ENCODE data around the gene BMPR1B. TPM values are rescaled to one million over a fixed set of nuclear protein-coding genes. Genes with fewer than 3 reads are reported as not detected.

BMPR1B gene
- total RNA-seq, 2 experiments from 2014 or later = not detected

DNA sequence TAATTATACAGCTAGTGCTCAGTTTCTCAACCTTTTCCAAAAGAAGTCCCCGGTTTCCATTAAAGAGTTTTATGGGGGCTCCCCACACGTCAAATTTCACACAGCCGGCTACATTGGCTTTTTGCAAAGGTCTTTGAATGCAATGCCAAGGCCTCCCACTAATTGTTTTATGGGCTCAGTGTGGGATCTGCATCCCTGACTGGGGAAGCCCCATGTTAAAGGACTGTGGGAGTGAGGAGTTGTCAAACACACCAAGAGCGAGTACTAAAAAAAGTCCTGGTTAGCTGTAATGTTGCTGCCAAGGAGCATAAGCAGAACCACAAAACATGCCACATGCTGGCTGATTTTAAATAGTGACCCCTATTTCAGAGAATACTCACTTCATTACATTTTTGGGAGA is 162.6 kb downstream of the BMPR1B start:
- POLR2A ChIA-PET = no interaction called here
- H3K4me1 Mint-ChIP-seq (ENCODE audit: low read depth) = no peaks in the 10 kb centered on the region
- CTCF ChIA-PET = no interaction called here
- DNase-seq = no peak
- H3K27ac Mint-ChIP-seq = no peak overlapping the region
- no peak overlapping the region for H3K4me3 Mint-ChIP-seq
- peaks cover 6% of the 10 kb centered on the region for H3K9me3 Mint-ChIP-seq
- TF ChIP-seq, protein P1, sequence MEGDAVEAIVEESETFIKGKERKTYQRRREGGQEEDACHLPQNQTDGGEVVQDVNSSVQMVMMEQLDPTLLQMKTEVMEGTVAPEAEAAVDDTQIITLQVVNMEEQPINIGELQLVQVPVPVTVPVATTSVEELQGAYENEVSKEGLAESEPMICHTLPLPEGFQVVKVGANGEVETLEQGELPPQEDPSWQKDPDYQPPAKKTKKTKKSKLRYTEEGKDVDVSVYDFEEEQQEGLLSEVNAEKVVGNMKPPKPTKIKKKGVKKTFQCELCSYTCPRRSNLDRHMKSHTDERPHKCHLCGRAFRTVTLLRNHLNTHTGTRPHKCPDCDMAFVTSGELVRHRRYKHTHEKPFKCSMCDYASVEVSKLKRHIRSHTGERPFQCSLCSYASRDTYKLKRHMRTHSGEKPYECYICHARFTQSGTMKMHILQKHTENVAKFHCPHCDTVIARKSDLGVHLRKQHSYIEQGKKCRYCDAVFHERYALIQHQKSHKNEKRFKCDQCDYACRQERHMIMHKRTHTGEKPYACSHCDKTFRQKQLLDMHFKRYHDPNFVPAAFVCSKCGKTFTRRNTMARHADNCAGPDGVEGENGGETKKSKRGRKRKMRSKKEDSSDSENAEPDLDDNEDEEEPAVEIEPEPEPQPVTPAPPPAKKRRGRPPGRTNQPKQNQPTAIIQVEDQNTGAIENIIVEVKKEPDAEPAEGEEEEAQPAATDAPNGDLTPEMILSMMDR (IDR thresholded peaks at IDR 0.05) = no peak
- ATAC-seq = no peak
- intact Hi-C loops (cut with micrococcal nuclease) = no loop called here
- no peaks in the 10 kb centered on the region for H3K36me3 Mint-ChIP-seq (ENCODE audit: low read depth)
- no peaks in the 10 kb centered on the region for H3K27me3 Mint-ChIP-seq

DNA sequence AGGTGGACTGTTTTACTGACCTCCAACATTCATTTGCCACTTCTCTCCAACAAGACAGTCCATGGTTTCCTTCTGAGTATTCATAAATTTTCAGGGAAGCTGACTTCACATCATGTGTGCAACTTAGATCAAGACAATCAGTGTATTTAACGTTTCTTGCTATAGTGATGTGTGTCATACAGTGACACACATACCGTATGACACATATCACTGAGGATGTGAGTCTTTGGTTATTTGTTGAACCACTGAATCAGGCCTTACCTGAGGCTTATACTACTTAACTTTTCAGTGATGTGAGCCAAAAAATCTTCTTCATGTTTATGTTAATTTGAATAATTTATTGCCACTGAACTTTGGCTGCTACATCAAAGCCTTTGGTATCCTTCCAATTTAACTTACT is 166.8 kb downstream of the BMPR1B start:
- Mint-ChIP-seq H3K27me3 (no peaks in the 10 kb centered on the region), H3K36me3 (ENCODE audit: low read depth) (no peaks in the 10 kb centered on the region), H3K9me3 (no peaks in the 10 kb centered on the region), H3K27ac (no peak overlapping the region), H3K4me1 (ENCODE audit: low read depth) (no peaks in the 10 kb centered on the region), H3K4me3 (no peak overlapping the region)
- ChIA-PET POLR2A (no interaction called here), CTCF (no interaction called here)
- intact Hi-C loops (cut with micrococcal nuclease) = no loop called here
- TF ChIP-seq, protein P1 (IDR thresholded peaks at IDR 0.05) = no peak
- DNase-seq (no peak), ATAC-seq (no peak)

DNA sequence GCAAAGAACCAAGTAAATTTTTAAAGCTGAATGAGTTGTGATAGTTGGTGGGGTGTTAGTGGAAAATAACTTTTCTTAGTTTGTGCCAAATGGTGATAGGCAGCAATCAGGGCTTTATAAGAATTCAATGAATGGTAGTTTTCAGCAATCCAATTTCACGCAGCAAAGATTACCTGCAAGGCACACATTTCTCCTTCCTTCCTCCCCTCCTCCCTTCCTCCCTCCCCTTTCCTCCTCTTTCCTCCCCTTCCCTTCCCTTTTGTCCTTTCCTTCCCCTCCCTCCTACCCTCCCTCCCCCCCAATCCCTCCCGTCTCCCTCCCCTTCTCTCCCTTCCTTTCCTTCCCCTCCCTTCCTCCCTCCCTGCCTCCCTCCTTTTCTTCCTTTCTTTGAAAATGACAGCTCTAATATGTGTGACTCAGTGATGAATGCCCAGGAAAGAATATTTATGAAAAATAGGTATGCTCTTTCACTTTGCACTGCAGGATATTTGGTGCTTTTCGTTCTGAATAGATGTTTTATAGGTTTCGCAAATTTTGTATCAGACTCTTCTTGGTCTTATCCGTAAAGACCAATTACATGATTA is 168.1 kb downstream of the BMPR1B start:
- Mint-ChIP-seq H3K27me3 (no peaks in the 10 kb centered on the region), H3K9me3 (no peaks in the 10 kb centered on the region), H3K36me3 (ENCODE audit: low read depth) (no peaks in the 10 kb centered on the region), H3K4me3 (no peak overlapping the region), H3K27ac (no peak overlapping the region), H3K4me1 (ENCODE audit: low read depth) (no peaks in the 10 kb centered on the region)
- DNase-seq (no peak), ATAC-seq (no peak)
- POLR2A ChIA-PET = no interaction called here
- intact Hi-C loops (cut with micrococcal nuclease) = no loop called here
- TF ChIP-seq, protein P1 (IDR thresholded peaks at IDR 0.05) = no peak
- CTCF ChIA-PET = no interaction called here

DNA sequence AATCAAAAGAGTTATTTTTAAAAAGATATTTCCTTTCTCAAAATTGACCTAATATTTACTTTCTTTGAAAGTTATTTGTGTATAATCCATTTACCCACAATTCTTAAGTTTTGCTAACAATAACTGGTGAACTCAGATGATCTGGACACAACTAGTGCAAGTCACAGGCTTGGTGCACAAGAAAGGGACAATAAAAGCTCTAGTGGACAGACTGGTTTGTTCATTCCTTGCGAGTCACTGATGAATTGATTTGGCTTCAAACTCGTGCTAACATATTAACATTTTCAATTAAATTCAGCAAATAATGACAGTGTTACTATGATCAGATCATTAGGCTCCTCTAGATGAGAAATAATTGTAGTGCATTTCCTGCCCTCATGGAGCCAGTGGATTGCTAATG is 169.2 kb downstream of the BMPR1B start:
- POLR2A ChIA-PET = no interaction called here
- intact Hi-C loops (cut with micrococcal nuclease) = no loop called here
- Mint-ChIP-seq H3K4me1 (ENCODE audit: low read depth) (no peaks in the 10 kb centered on the region), H3K36me3 (ENCODE audit: low read depth) (no peaks in the 10 kb centered on the region), H3K27ac (no peak overlapping the region), H3K4me3 (no peak overlapping the region), H3K27me3 (no peaks in the 10 kb centered on the region), H3K9me3 (no peaks in the 10 kb centered on the region)
- CTCF ChIA-PET = no interaction called here
- TF ChIP-seq, protein P1 (IDR thresholded peaks at IDR 0.05) = no peak
- ATAC-seq = no peak
- DNase-seq = no peak

DNA sequence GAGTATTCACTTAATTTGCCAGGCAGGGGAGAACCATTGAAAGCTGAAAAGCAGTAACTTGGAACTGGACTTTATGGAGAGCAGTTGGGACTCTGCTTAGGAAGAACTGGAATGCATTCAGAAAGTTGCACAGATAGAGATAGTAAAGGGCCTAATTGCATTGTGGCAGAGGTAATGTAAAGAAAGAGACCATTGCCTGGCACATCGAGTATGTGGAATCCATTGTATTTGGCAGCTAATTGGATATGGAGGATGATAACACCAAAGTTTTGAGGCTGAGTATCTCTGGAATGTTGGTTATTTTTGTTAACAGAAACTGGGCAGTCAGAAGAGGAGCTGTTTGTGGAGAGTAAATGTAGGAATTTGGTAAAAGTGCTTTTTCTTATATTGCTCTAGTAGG is 169.9 kb downstream of the BMPR1B start:
- intact Hi-C loops (cut with micrococcal nuclease) = no loop called here
- POLR2A ChIA-PET = no interaction called here

More for the DNA sequence above, 169.9 kb downstream of the BMPR1B start:
- TF ChIP-seq, protein P1 (IDR thresholded peaks at IDR 0.05) = no peak
- Mint-ChIP-seq H3K4me1 (ENCODE audit: low read depth) (no peaks in the 10 kb centered on the region), H3K4me3 (no peak overlapping the region), H3K36me3 (ENCODE audit: low read depth) (no peaks in the 10 kb centered on the region), H3K27me3 (no peaks in the 10 kb centered on the region), H3K9me3 (no peaks in the 10 kb centered on the region), H3K27ac (no peak overlapping the region)
- CTCF ChIA-PET = no interaction called here
- DNase-seq (no peak), ATAC-seq (no peak)
